HG03066 (cell line): ENCODE measurements around the gene MACROD2.

Experiments used
- ATAC-seq: cut with Tn5 transposase; IDR thresholded peaks from one replicate; pipeline ENCODE4 v1.9.1; 2021; ENCODE audit warnings: low read depth; ENCODE audit not compliant: unreplicated experiment

Gene MACROD2

GRCh38 chr20:14879020-14879697 is 883.8 kb downstream of the MACROD2 start:
- ATAC-seq = no peak

GRCh38 chr20:14879839-14880238 is 884.5 kb downstream of the MACROD2 start:
- ATAC-seq = no peak

GRCh38 chr20:14881518-14881917 is 886.2 kb downstream of the MACROD2 start:
- no peak for ATAC-seq

- no peak for ATAC-seq
Observed at GRCh38 chr20:14882157-14882556, 886.8 kb downstream of the MACROD2 start.

- ATAC-seq = no peak
Observed at GRCh38 chr20:14882846-14883245, 887.5 kb downstream of the MACROD2 start.

GRCh38 chr20:14883324-14883723 is 888.0 kb downstream of the MACROD2 start:
- ATAC-seq = no peak

GRCh38 chr20:14885661-14886060 is 890.3 kb downstream of the MACROD2 start:
- no peak for ATAC-seq

GRCh38 chr20:14888134-14888533 is 892.8 kb downstream of the MACROD2 start:
- ATAC-seq = no peak

- ATAC-seq = no peak
Observed at GRCh38 chr20:14889496-14890255, 894.4 kb downstream of the MACROD2 start.

- ATAC-seq = no peak
Observed at GRCh38 chr20:14890713-14891112, 895.4 kb downstream of the MACROD2 start.

GRCh38 chr20:14892782-14893181 is 897.5 kb downstream of the MACROD2 start:
- ATAC-seq = no peak

GRCh38 chr20:14896569-14896968 is 901.3 kb downstream of the MACROD2 start:
- no peak for ATAC-seq

- no peak for ATAC-seq
Observed at GRCh38 chr20:14897608-14898007, 902.3 kb downstream of the MACROD2 start.

- peak; percentile 98 for ATAC-seq
Observed at GRCh38 chr20:14902432-14903089, 907.2 kb downstream of the MACROD2 start.

- no peak for ATAC-seq
Observed at GRCh38 chr20:14906908-14907434, 911.7 kb downstream of the MACROD2 start.

- no peak for ATAC-seq
Observed at GRCh38 chr20:14910126-14910525, 914.8 kb downstream of the MACROD2 start.

GRCh38 chr20:14913896-14914620 is 918.7 kb downstream of the MACROD2 start:
- ATAC-seq = no peak

GRCh38 chr20:14914633-14915032 is 919.3 kb downstream of the MACROD2 start:
- ATAC-seq = no peak

- ATAC-seq = no peak
Observed at GRCh38 chr20:14915356-14915755, 920.0 kb downstream of the MACROD2 start.

GRCh38 chr20:14916360-14916920 is 921.1 kb downstream of the MACROD2 start:
- no peak for ATAC-seq
